Parathyroid adenoma (tissue), 2 donors: Measurements from ENCODE around the gene KIDINS220.

Source experiments
- H2AFZ ChIP-seq: fragments of 300-600 bp; sonication (generic); one replicate; pipeline ENCODE4 v1.7.0; 2017; ENCODE audit warnings: antibody characterized with exemption, mild to moderate bottlenecking
- H3K27ac ChIP-seq: fragments of 300-600 bp; sonication (generic); one replicate; pipeline ENCODE4 v1.7.0; 2017
- H3K27me3 ChIP-seq: fragments of 300-600 bp; sonication (generic); one replicate; pipeline ENCODE4 v1.7.0; 2017; ENCODE audit warnings: low read length; ENCODE audit not compliant: control insufficient read depth, insufficient read depth
- H3K36me3 ChIP-seq: fragments of 300-600 bp; sonication (generic); one replicate; pipeline ENCODE4 v1.7.0; 2017; ENCODE audit warnings: low read length; ENCODE audit not compliant: control insufficient read depth, insufficient read depth
- H3K4me1 ChIP-seq: fragments of 300-600 bp; sonication (generic); one replicate; pipeline ENCODE4 v1.7.0; 2017; ENCODE audit warnings: control low read depth
- H3K4me2 ChIP-seq: fragments of 300-600 bp; sonication (generic); one replicate; pipeline ENCODE4 v1.7.0; 2017; ENCODE audit warnings: low read length
- H3K4me3 ChIP-seq: fragments of 300-600 bp; sonication (generic); one replicate; pipeline ENCODE4 v1.7.0; 2017; ENCODE audit warnings: low read depth, low read length
- H3K79me2 ChIP-seq: fragments of 300-600 bp; sonication (generic); one replicate; pipeline ENCODE4 v1.7.0; 2017; ENCODE audit warnings: control low read depth
- H3K9ac ChIP-seq: fragments of 300-600 bp; sonication (generic); one replicate; pipeline ENCODE4 v1.7.0; 2017; ENCODE audit warnings: mild to moderate bottlenecking
- H3K9me3 ChIP-seq: fragments of 300-600 bp; sonication (generic); one replicate; pipeline ENCODE4 v1.7.0; 2017; ENCODE audit warnings: low read length; ENCODE audit not compliant: control insufficient read depth
- CTCF ChIP-seq: fragments of 300-600 bp; sonication (generic); IDR thresholded peaks from one replicate; pipeline ENCODE4 v1.7.0; 2017; ENCODE audit warnings: antibody characterized with exemption, mild to moderate bottlenecking
- donor health status: primary hyperparathyroidism.

The KIDINS220 gene

GRCh38 chr2:8856176-8856575 lies 18.8 kb upstream of the KIDINS220 start:
- no peaks in the 10 kb centered on the region for H3K79me2 ChIP-seq
- H3K4me2 ChIP-seq, result no peak overlapping the region
- H3K9me3 ChIP-seq, result no peaks in the 10 kb centered on the region
- no peaks in the 10 kb centered on the region for H3K36me3 ChIP-seq
- H3K4me3 ChIP-seq, result no peak overlapping the region
- H2AFZ ChIP-seq, result no peak overlapping the region
- H3K4me1 ChIP-seq, result no peaks in the 10 kb centered on the region
- TF ChIP-seq CTCF, result no peak
- H3K9ac ChIP-seq, result no peak overlapping the region
- no peaks in the 10 kb centered on the region for H3K27me3 ChIP-seq
- no peak overlapping the region for H3K27ac ChIP-seq

- Histone ChIP-seq H3K27me3 (no peaks in the 10 kb centered on the region), H3K36me3 (no peaks in the 10 kb centered on the region), H3K9ac (no peak overlapping the region), H3K27ac (no peak overlapping the region), H3K4me3 (no peak overlapping the region), H3K4me2 (no peak overlapping the region), H3K4me1 (no peaks in the 10 kb centered on the region), H3K9me3 (no peaks in the 10 kb centered on the region), H3K79me2 (no peaks in the 10 kb centered on the region), H2AFZ (no peak overlapping the region)
- no peak for TF ChIP-seq CTCF
These were observed 17.6 kb upstream of the KIDINS220 start for GRCh38 chr2:8855010-8855409.

- no peaks in the 10 kb centered on the region for H3K4me1 ChIP-seq
- H3K27me3 ChIP-seq, result no peaks in the 10 kb centered on the region
- no peak overlapping the region for H3K4me3 ChIP-seq
- no peak for TF ChIP-seq CTCF
- no peak overlapping the region for H3K4me2 ChIP-seq
- H3K27ac ChIP-seq, result no peak overlapping the region
- H3K9me3 ChIP-seq, result no peaks in the 10 kb centered on the region
- H3K79me2 ChIP-seq, result no peaks in the 10 kb centered on the region
- no peaks in the 10 kb centered on the region for H3K36me3 ChIP-seq
- no peak overlapping the region for H3K9ac ChIP-seq
- H2AFZ ChIP-seq, result no peak overlapping the region
These were observed 16.0 kb upstream of the KIDINS220 start for GRCh38 chr2:8853426-8853825.

- H2AFZ ChIP-seq, result no peak overlapping the region
- no peaks in the 10 kb centered on the region for H3K79me2 ChIP-seq
- H3K4me2 ChIP-seq, result no peak overlapping the region
- H3K36me3 ChIP-seq, result no peaks in the 10 kb centered on the region
- no peaks in the 10 kb centered on the region for H3K4me1 ChIP-seq
- no peak for TF ChIP-seq CTCF
- H3K27ac ChIP-seq, result no peak overlapping the region
- H3K4me3 ChIP-seq, result no peak overlapping the region
- H3K9ac ChIP-seq, result no peak overlapping the region
- no peaks in the 10 kb centered on the region for H3K27me3 ChIP-seq
- H3K9me3 ChIP-seq, result no peaks in the 10 kb centered on the region
These were observed 14.6 kb upstream of the KIDINS220 start for GRCh38 chr2:8851811-8852560.
